Measurements from ENCODE around the gene PARD3B. TPM values are rescaled to one million over a fixed set of nuclear protein-coding genes. Genes with fewer than 3 reads are reported as not detected.
A peak's percentile ranks its signal among the peaks of the same experiment; 100 is the strongest.

The PARD3B gene
- total RNA-seq, 2 experiments from 2014 or later = 0.11 to 0.88 TPM

DNA sequence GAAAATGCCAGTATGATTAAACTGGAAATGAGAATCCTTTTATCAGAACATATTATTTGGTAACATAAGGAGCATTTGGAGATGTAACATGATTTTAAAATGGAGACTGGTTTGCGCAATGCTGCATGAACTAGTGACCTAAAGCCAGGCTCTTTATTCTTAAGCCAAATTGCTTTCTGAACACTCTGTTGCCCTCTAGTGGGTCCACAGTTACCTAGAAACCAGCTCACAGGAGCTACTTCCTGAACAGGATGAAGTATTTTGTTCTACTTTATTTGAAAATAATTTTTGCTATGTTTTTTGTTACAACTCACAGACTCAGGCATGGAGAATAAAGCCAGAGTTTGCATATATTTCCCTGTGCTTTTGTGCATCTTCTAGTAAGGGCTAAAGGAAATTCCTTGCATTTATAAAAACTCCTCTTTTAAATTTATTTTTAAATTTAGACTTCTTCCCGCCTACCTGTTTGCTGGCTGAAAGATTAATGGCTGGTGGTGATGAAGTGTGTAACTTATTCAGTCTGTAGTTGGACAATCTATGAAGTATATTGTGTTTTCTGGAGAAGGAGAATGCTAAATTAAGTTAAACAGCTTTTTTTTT is 146.7 kb downstream of the PARD3B start:
- no peaks in the 10 kb centered on the region for H3K36me3 Mint-ChIP-seq (ENCODE audit: low read depth)
- TF ChIP-seq, protein P1, sequence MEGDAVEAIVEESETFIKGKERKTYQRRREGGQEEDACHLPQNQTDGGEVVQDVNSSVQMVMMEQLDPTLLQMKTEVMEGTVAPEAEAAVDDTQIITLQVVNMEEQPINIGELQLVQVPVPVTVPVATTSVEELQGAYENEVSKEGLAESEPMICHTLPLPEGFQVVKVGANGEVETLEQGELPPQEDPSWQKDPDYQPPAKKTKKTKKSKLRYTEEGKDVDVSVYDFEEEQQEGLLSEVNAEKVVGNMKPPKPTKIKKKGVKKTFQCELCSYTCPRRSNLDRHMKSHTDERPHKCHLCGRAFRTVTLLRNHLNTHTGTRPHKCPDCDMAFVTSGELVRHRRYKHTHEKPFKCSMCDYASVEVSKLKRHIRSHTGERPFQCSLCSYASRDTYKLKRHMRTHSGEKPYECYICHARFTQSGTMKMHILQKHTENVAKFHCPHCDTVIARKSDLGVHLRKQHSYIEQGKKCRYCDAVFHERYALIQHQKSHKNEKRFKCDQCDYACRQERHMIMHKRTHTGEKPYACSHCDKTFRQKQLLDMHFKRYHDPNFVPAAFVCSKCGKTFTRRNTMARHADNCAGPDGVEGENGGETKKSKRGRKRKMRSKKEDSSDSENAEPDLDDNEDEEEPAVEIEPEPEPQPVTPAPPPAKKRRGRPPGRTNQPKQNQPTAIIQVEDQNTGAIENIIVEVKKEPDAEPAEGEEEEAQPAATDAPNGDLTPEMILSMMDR (IDR thresholded peaks at IDR 0.05) = peak; percentile 64
- H3K4me3 Mint-ChIP-seq = no peak overlapping the region
- H3K27ac Mint-ChIP-seq = no peak overlapping the region
- ATAC-seq (peak; percentile 56), DNase-seq (peak; percentile 52)
- intact Hi-C loops (cut with micrococcal nuclease) = loop anchor here (5.0 kb wide), 1 partner anchor 365 kb away; no protein-coding TSS in a partner anchor
- H3K27me3 Mint-ChIP-seq = no peaks in the 10 kb centered on the region
- no peaks in the 10 kb centered on the region for H3K9me3 Mint-ChIP-seq
- ChIA-PET POLR2A (no interaction called here), CTCF (interaction anchor here (0.6 to 1.4 kb wide), 15 partner anchors 17 to 776 kb away, joined by 3 to 5 read pairs (median 3); no protein-coding TSS in a partner anchor)
- H3K4me1 Mint-ChIP-seq (ENCODE audit: low read depth) = no peaks in the 10 kb centered on the region

GRCh38 chr2:204692790-204693189 is 147.5 kb downstream of the PARD3B start:
- Mint-ChIP-seq H3K36me3 (ENCODE audit: low read depth) (no peaks in the 10 kb centered on the region), H3K27ac (no peak overlapping the region), H3K27me3 (no peaks in the 10 kb centered on the region), H3K4me3 (no peak overlapping the region), H3K9me3 (no peaks in the 10 kb centered on the region), H3K4me1 (ENCODE audit: low read depth) (no peaks in the 10 kb centered on the region)
- ATAC-seq = no peak
- intact Hi-C loops (cut with micrococcal nuclease) = loop anchor here (5.0 kb wide), 1 partner anchor 365 kb away; no protein-coding TSS in a partner anchor
- POLR2A ChIA-PET = no interaction called here
- TF ChIP-seq, protein P1 (IDR thresholded peaks at IDR 0.05) = no peak
- CTCF ChIA-PET = interaction anchor here (0.9 to 1.4 kb wide), 8 partner anchors 18 to 547 kb away, joined by 3 to 4 read pairs (median 3); no protein-coding TSS in a partner anchor
- no peak for DNase-seq

DNA sequence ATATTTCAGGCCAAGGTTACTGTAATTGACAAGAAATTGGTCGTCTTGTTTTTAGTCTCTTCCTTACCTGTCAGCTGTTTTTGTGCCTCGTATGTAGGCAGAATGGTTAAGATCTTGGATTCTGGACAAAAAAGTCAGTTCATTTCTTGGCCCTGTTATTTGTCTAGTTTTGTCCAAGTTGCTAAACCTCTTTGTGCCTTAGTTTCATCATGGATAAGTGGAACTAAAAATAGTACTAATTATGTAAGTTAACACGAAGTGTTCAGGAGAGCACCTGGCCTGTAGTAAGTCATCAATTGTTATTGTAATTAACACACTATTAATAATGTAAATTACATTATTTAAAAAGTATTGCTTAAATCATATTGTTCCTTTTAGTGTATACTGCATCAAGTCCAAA is 148.0 kb downstream of the PARD3B start:
- CTCF ChIA-PET = interaction anchor here (1.2 to 1.5 kb wide), 2 partner anchors 243 to 548 kb away, joined by 3 read pairs; no protein-coding TSS in a partner anchor
- no peaks in the 10 kb centered on the region for H3K36me3 Mint-ChIP-seq (ENCODE audit: low read depth)
- no peak for ATAC-seq
- H3K4me1 Mint-ChIP-seq (ENCODE audit: low read depth) = no peaks in the 10 kb centered on the region
- DNase-seq = no peak
- TF ChIP-seq, protein P1 (IDR thresholded peaks at IDR 0.05) = no peak
- no peaks in the 10 kb centered on the region for H3K27me3 Mint-ChIP-seq
- H3K4me3 Mint-ChIP-seq = no peak overlapping the region
- POLR2A ChIA-PET = no interaction called here
- H3K27ac Mint-ChIP-seq = no peak overlapping the region
- no peaks in the 10 kb centered on the region for H3K9me3 Mint-ChIP-seq
- intact Hi-C loops (cut with micrococcal nuclease) = loop anchor here (5.0 kb wide), 1 partner anchor 366 kb away; no protein-coding TSS in a partner anchor

- Mint-ChIP-seq H3K4me3 (no peak overlapping the region), H3K36me3 (ENCODE audit: low read depth) (no peaks in the 10 kb centered on the region), H3K27ac (no peak overlapping the region), H3K27me3 (no peaks in the 10 kb centered on the region), H3K4me1 (ENCODE audit: low read depth) (no peaks in the 10 kb centered on the region), H3K9me3 (no peaks in the 10 kb centered on the region)
- POLR2A ChIA-PET = no interaction called here
- CTCF ChIA-PET = interaction anchor here (1.2 kb wide), 1 partner anchor 624 kb away, joined by 4 read pairs; no protein-coding TSS in a partner anchor
- TF ChIP-seq, protein P1 (IDR thresholded peaks at IDR 0.05) = no peak
- ATAC-seq = no peak
- intact Hi-C loops (cut with micrococcal nuclease) = no loop called here
- DNase-seq = no peak
Measured at GRCh38 chr2:204695506-204695905, 150.2 kb downstream of the PARD3B start.

- CTCF ChIA-PET = no interaction called here
- Mint-ChIP-seq H3K9me3 (no peaks in the 10 kb centered on the region), H3K4me3 (no peak overlapping the region), H3K27ac (no peak overlapping the region), H3K27me3 (no peaks in the 10 kb centered on the region), H3K36me3 (ENCODE audit: low read depth) (no peaks in the 10 kb centered on the region), H3K4me1 (ENCODE audit: low read depth) (no peaks in the 10 kb centered on the region)
- DNase-seq (no peak), ATAC-seq (no peak)
- POLR2A ChIA-PET = no interaction called here
- TF ChIP-seq, protein P1 (IDR thresholded peaks at IDR 0.05) = no peak
- intact Hi-C loops (cut with micrococcal nuclease) = no loop called here
Measured at GRCh38 chr2:204696124-204696523, 150.8 kb downstream of the PARD3B start.
